Measurements from ENCODE around the gene ZDHHC12. TPM values are rescaled to one million over a fixed set of nuclear protein-coding genes. Genes with fewer than 3 reads are reported as not detected.
A peak's percentile ranks its signal among the peaks of the same experiment; 100 is the strongest.

ZDHHC12 gene
- total RNA-seq, 1 donor: 35.1 TPM

DNA sequence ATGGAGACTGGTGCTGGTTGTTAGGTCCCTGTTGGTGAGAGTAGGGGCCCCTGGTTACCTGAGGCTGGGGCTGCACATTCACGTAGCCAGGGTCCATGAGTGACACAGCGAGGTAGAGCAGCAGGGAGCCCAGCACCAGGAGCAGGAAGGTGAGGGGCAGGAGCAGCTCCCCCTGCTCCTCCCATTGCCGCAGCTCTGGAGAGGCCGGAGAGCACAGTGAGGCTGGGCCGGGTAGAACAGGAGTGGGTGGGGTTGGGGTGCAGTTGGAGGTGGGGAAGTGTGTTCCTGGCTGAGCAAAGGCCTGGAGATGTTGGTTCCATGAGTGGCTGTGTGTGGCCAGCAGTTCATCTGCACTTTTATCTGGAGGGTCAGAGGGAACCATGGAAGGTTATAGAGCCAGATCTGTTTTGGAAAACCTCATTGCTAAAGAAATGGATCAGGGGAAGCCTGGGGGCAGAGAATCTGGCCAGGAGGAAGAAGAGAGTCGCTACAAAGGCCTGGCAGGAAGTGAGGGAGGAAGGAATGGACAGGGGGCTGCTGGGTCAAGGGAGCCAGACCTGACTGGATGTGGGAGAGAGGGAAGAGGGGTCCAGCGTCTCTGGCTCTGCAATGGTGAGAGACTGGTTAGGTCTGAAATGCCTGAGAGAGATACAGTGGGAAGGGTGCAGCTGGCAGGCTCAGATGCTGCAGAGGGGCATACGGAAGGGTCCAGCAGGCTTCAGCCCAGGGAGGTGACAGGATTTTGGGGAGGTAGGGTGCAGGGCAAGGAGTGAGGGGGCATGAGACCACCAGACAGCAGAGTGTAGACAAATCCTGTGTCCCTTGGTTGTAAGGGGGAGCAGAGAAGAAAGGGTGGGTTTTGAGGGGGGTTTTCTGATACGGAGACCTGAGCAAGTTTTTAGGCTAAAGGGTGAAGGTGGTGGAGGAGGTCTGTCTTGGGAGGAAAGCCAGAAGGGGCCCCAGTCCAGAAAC, 1.3 kb downstream of the ZDHHC12 start:
- peak; percentile 61 for DNase-seq (ENCODE audit: insufficient read length, low spot score, missing footprints)
- H3K4me2 ChIP-seq (ENCODE audit: insufficient read depth, low read length): no peak overlapping the region
- no peaks in the 10 kb centered on the region for H3K27me3 ChIP-seq (ENCODE audit: insufficient read depth, low read length)
- no peaks in the 10 kb centered on the region for H3K9me3 ChIP-seq (ENCODE audit: low read depth, low read length)
- no peak overlapping the region for H3K27ac ChIP-seq (ENCODE audit: low read depth, low read length)
- H4K20me1 ChIP-seq (ENCODE audit: insufficient read depth, low read length): no peaks in the 10 kb centered on the region
- H3K79me2 ChIP-seq (ENCODE audit: insufficient read depth, low read length): no peaks in the 10 kb centered on the region
- no peaks in the 10 kb centered on the region for H3K36me3 ChIP-seq (ENCODE audit: insufficient read depth, low read length)
- H2AFZ ChIP-seq (ENCODE audit: low read length): no peak overlapping the region
- peaks cover 8% of the 10 kb centered on the region for H3K4me1 ChIP-seq (ENCODE audit: insufficient read depth, low read length)
- TF ChIP-seq, protein P1, sequence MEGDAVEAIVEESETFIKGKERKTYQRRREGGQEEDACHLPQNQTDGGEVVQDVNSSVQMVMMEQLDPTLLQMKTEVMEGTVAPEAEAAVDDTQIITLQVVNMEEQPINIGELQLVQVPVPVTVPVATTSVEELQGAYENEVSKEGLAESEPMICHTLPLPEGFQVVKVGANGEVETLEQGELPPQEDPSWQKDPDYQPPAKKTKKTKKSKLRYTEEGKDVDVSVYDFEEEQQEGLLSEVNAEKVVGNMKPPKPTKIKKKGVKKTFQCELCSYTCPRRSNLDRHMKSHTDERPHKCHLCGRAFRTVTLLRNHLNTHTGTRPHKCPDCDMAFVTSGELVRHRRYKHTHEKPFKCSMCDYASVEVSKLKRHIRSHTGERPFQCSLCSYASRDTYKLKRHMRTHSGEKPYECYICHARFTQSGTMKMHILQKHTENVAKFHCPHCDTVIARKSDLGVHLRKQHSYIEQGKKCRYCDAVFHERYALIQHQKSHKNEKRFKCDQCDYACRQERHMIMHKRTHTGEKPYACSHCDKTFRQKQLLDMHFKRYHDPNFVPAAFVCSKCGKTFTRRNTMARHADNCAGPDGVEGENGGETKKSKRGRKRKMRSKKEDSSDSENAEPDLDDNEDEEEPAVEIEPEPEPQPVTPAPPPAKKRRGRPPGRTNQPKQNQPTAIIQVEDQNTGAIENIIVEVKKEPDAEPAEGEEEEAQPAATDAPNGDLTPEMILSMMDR (IDR thresholded peaks at IDR 0.05; ENCODE audit: extremely low read depth, low read depth, low read length): no peak
- no peak overlapping the region for H3K4me3 ChIP-seq (ENCODE audit: insufficient read depth, low read length)

DNA sequence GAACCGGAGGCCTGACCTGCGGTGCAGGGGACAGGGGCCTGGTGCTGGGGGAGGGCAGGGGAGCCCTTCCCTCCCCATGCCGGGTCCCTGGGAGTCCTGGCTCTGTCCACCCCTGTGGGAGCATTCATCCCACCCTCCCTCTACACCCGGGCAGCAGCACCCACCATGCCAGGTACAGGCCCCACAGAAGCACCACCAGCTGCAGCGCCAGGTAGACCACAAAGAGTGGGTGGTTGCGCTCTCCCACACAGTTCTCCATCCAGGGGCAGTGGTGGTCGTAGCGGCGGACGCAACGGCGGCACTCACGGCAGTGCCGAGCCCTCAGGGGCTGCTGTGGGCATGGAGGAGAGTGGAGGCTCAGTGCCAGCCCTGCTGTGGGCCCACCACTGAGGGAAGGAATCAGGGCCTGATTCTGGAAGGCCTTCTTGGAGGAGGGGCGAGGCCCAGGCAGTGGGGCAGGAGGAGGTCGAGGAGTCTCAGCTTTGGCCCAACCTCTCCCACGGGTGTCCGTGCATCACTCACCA, 2.4 kb downstream of the ZDHHC12 start:
- peaks cover 8% of the 10 kb centered on the region for H3K4me1 ChIP-seq (ENCODE audit: insufficient read depth, low read length)
- H3K27ac ChIP-seq (ENCODE audit: low read depth, low read length): no peak overlapping the region
- H3K9me3 ChIP-seq (ENCODE audit: low read depth, low read length): no peaks in the 10 kb centered on the region
- peak; percentile 70 for DNase-seq (ENCODE audit: insufficient read length, low spot score, missing footprints)
- TF ChIP-seq, protein P1 (IDR thresholded peaks at IDR 0.05; ENCODE audit: extremely low read depth, low read depth, low read length): no peak
- H3K4me3 ChIP-seq (ENCODE audit: insufficient read depth, low read length): no peak overlapping the region
- H3K4me2 ChIP-seq (ENCODE audit: insufficient read depth, low read length): no peak overlapping the region
- no peak overlapping the region for H2AFZ ChIP-seq (ENCODE audit: low read length)
- H3K36me3 ChIP-seq (ENCODE audit: insufficient read depth, low read length): no peaks in the 10 kb centered on the region
- no peaks in the 10 kb centered on the region for H3K79me2 ChIP-seq (ENCODE audit: insufficient read depth, low read length)
- no peaks in the 10 kb centered on the region for H4K20me1 ChIP-seq (ENCODE audit: insufficient read depth, low read length)
- H3K27me3 ChIP-seq (ENCODE audit: insufficient read depth, low read length): no peaks in the 10 kb centered on the region

DNA sequence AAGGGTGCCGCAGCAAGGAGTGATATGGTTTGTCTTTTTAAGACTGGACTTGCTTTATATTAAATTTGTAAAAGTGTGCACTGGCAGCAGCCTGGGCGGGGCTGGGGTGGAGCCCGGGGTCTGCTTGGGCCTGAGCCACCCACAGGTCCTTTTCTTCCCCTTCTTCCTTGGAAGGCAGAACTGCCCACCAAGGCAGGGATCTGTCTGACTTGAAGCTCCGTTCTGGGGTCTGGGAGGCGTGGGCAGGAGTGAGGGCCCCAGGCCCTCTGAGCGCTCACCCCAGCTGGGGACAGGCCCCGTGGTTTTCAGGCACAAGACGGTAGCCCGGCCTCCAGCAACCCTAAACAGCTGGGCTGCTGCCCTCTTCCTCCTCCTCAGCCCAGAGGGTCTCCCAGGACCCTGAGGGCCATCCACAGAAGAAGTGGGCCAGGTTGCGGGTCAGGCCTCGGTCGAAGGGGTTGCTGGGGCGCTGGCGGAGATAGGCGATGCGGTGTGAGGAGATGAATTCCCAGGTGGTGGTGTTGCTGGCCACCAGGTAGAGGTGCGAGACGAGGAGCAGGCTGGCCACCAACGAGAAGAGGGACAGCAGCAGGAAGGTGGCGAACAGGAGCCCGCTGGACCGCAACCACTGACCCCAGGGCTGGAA, 3.0 kb downstream of the ZDHHC12 start:
- TF ChIP-seq, protein P1 (IDR thresholded peaks at IDR 0.05; ENCODE audit: extremely low read depth, low read depth, low read length): no peak

More for the DNA sequence above, 3.0 kb downstream of the ZDHHC12 start:
- Histone ChIP-seq H3K9me3 (ENCODE audit: low read depth, low read length) (no peaks in the 10 kb centered on the region), H3K79me2 (ENCODE audit: insufficient read depth, low read length) (no peaks in the 10 kb centered on the region), H2AFZ (ENCODE audit: low read length) (no peak overlapping the region), H3K27me3 (ENCODE audit: insufficient read depth, low read length) (no peaks in the 10 kb centered on the region), H3K27ac (ENCODE audit: low read depth, low read length) (no peak overlapping the region), H3K36me3 (ENCODE audit: insufficient read depth, low read length) (no peaks in the 10 kb centered on the region), H4K20me1 (ENCODE audit: insufficient read depth, low read length) (no peaks in the 10 kb centered on the region), H3K4me1 (ENCODE audit: insufficient read depth, low read length) (peaks cover 8% of the 10 kb centered on the region), H3K4me2 (ENCODE audit: insufficient read depth, low read length) (no peak overlapping the region), H3K4me3 (ENCODE audit: insufficient read depth, low read length) (no peak overlapping the region)
- peak; percentile 65 for DNase-seq (ENCODE audit: insufficient read length, low spot score, missing footprints)
